Activated naive CD4-positive, alpha-beta T cell treated with anti-CD3 and anti-CD28 coated beads, Interleukin-2, amount 50 U/mL, for 16 hours (primary cell): ENCODE results near the gene FBXW9.
"Not testable (repeated sequence)": the region's sequence is repeated elsewhere in the genome, so short reads cannot be mapped to it uniquely, and the experiment has no call there.

Source experiments
- DNase-seq: peaks from one replicate; pipeline ENCODE4 v3.0.0-alpha.2; 2020

Gene FBXW9

DNA sequence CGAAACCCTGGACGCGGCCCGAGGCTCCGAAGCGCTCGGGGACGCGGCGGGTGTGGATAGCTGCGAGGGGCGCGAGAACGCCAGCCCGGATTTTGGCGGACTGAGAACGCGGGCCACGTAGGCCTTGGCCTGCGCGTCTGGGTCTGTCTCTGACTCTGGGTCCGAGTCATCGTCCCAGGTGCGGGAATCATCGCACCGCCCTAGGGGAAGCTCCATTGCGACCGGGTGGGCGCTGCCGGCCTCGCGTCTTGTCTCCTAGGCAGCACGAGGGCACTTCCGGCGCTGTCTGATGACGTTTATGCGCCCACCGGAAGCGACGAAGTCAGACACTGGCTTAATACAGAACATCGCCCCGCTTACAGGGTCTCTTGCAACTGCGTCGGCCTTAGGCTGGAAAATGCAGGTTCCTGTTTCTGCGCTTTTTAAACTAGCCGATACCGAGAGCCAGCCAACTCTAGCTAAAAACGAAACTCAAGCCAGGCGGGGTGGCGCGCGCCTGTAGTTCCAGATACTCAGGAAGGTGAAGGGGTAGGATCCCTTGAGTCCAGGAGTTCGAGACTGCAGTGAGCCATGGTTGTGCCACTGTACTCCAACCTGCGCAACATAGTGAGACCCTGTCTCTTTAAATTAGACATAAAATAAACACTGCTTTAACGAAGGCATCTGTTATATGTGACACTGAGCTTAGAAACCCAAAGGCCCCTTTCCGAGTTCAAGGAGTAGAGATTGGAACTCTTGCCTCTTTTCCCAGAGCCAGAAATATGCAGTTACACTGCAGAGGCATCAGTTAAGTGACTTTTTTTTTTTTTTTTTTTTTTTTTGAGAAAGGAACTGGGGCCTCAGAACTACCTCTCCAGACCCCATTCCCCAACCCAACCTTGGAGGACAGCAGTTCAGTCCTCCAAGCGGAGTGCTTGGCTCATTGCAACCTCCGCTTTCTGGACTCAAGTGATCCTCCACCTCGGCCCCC is at the start of gene FBXW9:
FBXW9 (minus strand) TSS at position 266 of the 970 bp plus-strand sequence; CDS start at position 216, 50 bp downstream.
- peak; percentile 96 for DNase-seq

DNA sequence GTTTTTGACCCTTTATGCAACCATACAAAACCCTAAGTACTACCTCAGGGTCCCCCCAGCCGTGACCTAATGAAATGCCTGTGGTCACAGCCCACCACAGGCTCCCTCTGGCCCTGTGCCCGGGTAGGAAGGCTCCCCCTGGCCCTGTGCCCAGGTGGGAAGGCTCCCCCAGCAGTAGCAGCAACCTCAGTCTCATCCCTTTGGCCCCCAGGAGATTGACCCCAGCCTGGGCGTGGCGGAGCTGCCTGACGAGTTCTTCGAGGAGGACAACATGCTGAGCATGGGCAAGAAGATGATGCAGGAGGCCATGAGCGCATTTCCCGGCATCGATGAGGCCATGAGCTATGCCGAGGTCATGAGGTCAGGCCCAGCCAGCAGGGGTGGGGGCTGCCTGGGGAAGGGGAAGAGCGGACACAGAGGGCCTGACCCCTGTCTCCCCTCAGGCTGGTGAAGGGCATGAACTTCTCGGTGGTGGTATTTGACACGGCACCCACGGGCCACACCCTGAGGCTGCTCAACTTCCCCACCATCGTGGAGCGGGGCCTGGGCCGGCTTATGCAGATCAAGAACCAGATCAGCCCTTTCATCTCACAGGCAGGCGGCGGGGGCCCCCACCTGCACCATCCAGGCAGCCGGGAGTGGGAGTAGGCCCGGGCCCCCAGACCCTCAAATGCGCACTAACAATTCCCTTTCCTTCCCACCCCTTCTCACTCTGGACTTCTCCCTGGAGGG is 48.9 kb upstream of the FBXW9 start:
- DNase-seq: no peak

DNA sequence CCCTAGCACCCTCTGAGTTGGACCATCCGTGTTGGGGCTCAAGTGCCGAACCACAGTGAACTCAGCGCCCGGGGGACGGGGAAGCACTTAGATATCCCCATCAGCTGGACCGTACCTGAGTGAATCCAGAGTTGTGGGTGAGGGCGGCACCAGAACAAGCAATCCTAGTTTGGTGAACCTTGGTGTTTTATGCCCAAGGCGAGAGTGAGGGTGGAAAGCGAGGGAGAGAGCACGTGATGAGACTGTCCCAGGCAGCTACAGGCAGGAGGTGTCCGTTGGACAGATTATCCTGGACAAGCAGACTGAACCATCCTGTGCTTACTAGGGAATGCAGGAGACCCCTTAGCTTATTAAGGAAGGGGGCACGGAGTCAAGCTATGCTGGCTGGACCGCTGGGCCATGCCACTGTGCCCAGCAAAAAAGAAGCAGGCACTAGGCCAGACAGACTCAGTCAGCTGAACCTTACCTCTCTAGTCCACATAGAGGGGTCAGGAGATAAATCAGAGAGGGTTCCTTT is 41.5 kb upstream of the FBXW9 start:
- no peak for DNase-seq

DNA sequence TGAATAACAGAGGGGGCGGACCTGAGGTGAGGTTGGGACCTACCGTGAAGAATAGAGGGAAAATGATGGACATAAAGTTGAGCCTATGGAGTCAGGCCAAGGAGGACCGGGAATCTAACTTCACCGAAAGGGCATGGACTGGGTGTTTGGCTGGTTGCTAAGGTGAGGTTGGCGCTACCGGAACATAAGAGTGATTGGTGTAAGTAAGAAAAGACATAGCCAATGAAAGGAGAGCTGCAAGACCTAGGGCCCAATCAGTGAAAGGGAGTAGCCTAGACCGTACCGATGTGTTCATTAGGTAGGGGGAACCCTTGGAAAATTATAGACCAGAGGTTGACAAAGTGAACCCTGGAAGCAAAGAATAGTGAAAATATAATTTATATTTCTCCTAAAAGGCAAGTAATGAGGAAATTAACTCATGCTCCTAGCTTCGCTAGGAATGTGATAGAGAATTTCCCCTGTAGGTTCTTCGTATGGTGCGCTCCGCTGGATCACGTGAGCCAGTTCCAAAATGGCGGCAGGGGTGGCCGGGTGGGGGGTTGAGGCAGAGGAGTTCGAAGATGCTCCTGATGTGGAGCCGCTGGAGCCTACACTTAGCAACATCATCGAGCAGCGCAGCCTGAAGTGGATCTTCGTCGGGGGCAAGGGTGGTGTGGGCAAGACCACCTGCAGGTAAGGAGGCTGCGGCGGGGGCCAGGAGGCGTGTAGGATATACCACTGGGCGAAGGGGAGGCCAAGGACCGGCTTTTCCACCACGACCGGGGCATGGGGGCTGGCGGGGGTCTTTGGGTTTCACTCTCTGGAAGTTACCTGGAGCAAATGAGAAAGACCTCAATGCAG is 40.8 kb upstream of the FBXW9 start, which contains the start of gene GET3:
GET3 (plus strand) TSS at position 503 of the 840 bp plus-strand sequence; CDS start at position 512, 9 bp downstream.
- peak; percentile 81 for DNase-seq

DNA sequence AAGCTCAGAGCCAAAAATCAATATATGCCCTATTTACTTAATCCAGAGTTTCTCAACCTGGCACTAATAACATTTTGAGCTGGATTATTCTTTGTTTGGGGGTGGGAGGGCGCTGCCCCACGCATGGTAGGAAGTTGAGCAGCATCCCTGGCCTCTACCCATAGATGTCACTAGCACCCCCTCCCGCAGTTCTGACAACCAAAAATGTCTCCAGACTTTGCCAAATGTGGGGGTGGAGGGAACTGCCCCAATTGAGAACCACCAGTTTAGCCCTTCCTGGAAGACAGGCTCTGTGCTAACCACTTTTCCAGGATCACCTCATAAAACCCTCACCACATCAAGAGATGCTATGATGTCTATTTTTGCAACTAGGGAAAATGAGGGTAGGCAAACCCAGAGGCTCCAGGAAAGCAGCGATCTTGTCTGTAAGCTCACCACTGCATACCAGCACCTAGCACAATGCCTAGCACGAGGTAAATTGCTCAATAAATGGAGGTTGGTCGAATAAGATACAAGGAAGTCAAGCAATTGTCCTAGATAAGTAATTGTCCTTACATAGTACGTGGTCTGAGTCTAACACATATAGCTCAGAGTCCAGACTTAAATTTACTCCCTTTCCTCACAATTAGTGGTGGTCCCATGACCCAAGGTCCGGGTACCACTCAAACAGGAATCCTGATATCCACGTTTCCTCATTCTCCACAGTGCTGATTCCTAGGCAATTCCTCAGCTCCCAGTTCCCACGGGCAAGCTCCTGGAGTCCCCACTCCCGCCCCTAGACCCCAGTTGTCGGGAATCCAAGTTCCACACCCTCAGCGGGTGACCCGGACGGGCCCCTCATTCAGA is 37.2 kb upstream of the FBXW9 start:
- peak; percentile 45 for DNase-seq

DNA sequence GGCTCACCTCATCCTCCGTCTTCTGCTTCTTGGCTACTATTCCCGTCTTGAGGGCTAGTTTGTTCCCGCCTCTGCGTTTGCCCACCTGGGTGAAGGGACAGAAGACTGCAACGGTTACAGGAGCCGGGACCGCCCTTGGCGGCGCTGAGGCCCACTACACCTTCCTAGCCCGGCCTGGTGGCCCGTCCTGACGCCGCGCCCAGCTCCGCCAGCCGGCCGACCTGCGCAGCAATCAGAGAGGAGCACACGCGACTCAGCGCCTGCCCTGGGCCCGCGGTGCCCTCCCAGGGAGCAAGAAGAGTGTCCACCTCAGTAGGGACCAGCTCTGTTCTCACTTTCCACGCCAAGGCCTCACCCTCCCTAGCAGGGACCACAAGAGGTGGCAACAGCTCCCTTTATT is 34.9 kb upstream of the FBXW9 start:
- no peak for DNase-seq

DNA sequence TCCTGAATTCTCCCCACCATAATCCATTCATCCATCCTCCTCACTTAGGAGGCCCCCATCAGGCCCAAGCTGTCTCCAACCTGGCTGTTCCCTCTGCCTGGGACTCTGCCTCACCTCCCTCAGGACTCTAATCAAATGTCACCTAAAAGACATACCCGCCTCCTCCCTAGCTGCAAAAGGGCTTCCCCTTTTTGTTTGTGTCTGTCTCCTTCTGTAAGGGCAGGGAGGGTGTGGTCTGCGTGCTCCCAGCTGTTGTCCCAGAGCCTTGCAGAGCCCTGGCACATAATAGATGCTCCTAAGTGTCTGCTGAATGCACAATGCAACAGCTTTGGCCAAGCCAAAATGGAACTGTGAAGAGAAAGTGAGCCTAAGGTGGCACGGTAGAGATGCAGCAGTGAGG is 33.6 kb upstream of the FBXW9 start:
- DNase-seq: no peak

DNA sequence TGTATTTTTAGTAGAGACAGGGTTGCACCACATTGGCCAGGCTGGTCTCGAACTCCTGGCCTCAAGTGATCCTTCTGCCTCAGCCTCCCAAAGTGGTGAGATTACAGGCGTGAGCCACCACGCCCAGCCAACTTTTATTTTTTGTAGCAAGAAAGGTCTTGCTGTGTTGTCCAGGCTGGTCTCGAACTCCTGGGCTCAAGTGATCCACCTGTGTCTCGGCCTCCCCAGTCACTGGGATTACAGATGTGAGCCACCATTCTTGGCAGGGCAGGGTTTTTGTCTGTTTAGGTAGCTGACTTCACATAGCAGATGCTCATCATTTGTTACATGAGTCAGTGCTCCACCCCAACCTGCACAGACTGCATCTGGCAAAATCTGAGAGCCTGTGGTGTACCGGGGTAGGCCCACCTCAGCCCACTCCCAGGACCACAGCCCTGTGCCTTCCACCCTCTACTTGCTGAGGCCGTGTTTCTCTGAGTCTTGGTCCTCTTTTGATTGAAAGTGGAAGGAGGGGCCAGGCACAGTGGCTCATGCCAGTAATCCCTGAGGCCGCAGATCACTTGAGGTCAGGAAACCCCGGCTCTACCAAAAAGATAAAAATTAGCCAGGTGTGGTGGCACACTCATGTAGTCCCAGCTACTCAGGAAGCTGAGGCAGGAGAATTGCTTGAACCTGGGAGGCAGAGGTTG is 31.5 kb upstream of the FBXW9 start:
- DNase-seq: no peak

DNA sequence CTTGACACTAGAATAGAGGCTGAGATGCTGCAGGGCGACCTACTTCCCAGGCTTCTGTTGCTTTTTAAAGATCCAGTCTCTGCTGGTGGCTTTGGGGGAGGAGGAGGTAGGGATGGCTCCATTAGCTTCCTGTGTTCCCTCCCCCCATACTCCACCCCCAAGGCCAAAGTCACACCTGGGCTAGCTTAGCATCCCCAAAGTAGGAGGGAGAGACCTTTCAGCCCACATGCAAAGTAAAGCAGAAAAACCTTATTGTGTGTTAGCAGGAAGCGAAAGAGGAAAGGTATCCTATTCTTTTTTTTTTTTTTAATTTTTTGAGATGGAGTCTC is 30.5 kb upstream of the FBXW9 start:
- no peak for DNase-seq

DNA sequence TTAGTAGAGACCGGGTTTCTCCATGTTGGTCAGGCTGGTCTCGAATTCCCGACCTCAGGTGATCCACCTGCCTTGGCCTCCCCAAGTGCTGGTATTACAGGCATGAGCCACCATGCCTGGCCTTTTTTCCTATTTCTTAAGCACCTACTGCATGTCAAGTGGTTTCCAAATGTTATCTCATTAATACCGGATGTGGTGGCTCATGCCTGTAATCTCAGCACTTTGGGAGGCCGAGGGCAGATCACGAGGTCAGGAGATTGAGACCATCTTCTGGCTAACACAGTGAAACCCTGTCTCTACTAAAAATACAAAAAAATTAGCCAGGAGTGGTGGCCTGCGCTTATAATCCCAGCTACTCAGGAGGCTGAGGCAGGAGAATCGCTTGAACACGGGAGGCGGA is 29.2 kb upstream of the FBXW9 start:
- not testable (repeated sequence) for DNase-seq

DNA sequence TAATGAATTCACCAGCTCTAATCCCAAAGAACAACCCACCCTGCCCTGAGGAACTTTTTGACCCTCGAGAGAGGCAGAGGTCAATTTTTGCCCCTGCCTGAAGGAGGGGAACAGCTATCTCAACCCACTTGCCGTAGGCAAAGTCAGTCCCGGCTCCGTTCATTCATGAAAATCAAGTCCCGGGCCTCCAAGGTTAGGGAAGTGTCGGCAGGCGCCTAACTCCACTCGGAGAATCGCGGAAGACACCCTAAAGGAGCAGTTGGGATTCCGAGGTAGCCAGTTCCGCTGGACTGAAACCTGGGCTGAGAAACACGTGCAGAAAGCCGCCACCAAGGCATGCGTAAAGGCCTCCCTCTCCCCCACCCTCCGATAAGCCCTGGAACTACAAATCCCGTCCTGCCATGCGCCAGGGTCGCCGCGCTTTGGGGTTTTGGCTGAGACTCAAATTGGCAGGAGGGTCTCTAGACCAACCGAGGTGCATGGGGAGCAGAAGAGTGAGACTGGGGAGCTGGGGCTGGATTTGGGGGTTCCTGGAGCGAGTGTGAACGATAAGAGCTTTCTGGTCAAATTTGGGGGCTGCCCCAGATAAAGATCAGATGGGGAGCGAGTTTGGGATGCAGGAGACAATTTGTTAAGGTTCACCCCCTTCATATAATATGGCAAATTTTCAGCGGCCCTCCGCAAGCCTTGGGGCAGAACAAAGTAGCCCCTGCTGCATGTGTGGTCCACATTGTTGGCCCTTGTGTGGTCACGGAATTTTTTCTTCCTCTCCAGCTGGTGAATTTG is 27.4 kb upstream of the FBXW9 start, which contains the start of gene TNPO2:
TNPO2 (minus strand) TSS at position 292 of the 786 bp plus-strand sequence. CDS start 2,955 bp downstream, outside the sequence.
- DNase-seq: peak; percentile 79

DNA sequence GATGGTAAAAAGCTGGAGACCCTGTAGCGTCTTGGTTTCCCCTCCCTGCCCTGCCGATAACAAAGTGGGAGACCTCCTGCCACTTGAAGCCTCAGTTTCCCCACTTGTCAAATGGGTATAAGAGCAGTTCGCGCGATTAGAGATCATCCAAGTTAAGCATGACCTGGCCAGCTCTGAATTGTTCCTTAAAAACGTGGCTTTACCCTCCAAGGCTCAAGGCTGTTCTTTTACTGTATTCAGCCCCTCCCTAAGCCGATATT is 26.9 kb upstream of the FBXW9 start:
- DNase-seq: no peak

DNA sequence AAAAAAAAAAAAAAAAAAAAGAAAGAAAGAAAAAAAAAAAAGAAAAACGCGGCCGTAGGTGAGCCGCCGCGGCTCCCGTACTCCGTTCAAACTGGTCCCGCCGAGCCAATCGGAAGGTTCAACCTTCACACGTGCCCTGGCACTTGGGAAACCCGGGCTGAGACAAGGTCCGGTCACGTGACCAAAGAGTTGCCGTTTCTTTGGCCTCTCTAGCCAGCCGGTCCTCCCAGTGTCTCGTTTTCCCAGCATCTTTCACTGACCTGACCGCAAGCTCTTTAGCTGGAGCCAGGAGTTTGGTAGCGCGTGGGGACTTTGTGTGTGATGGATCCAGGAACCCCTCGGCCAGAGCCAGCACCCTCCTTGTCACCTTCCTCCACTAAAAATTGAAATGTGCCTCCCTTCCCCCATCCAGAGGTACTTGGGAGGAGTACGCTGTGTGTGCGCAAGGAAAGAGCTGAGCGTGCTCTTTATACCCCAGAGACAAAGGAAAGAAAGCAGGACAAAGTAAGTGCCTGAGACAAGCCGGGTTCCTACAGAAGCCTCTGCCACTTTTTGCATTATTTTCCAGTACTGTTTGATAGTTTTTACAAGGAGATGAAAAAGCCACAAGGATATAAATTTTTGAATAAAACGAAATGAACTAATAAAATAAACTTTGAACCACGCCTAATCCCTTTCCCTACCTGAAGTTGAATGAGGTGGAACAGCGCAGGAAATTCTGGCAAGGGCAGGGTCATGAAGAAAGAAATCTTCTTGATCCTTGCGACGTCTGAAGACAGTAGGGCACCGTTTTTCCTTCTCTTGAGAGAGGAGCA is 26.3 kb upstream of the FBXW9 start:
- DNase-seq: peak; percentile 93

DNA sequence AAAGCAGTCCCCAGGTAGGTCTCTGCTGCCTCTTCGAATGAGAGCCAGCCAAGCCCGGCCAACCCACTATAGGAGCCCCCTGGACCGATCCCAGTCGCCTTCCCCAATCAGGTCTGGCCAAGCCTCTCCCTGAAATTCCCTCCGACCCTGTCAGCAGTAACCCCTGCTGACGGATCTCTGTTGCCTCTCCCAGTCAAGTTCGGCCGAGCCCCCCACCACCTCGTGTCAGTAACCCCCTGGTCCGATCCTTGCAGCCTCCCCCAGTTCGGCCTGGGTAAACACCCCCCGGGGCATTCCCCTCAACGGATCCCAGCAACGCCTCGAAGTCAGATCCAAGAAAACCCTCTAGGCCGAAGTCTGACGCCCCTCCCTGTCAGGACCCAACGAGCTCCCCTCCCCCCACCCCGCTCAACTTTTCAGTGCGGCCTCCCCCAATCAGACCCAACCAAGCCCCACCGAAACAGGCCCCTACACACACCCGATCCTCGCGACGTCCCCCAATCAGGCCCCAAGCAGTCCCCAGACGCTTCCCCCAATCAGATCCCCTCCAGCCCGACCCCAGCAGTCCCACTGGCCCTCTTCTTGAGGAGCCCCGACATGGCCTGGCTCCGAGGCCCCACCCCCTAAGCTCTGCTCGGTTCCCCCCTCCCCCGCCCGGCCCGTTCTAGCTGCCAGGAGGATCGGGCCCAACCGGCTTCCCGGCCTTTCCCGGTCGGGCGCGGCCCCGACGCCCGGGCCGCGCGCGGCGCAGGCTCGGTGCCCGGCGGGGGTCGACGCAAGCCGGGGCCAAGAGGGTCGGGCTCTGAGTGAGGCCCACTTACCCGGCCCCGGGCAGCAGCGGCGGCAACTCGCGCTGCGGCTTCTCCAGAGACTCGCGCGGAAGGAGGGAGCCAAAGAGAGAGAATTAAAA is 25.5 kb upstream of the FBXW9 start:
- peak; percentile 52 for DNase-seq

DNA sequence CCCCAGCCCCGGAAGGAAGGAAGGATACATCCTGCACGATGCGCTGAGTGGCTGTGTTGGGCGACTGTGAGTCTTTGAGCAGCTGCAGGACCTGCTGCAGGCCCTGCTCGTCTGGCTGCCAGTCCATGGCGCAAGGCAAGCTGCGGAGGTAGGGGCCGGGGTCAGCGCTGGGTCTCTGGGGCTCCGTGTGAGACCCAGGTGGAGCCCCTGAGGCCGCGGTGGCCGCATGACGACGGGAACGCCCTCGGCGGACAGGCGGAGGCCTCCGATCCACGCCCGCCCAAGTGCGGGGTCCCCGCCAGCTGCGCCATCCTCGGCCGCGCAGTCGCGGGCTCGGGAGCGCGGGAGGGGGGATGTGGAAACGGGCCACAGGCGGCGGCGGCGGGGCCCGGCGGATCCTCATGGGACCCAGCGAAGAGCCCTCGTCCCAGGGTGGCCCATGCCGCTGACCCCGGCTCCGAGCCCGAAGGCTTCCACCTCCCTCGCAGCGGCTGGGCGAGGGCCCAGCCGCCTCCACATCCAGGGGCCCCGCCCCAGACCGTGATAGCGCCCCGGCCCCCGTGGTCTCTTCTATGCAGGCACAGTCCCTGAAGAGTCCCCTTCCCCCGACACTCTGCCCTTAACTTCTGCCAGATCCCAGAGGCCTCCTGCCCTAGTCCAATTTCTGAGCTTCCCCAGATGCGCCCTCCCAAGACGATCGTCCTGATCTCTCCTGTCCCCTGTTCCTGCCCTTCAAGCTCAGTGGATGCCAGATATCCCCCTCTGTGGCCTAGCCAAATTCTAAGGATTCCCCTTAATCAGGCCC is 24.6 kb upstream of the FBXW9 start:
- no peak for DNase-seq

DNA sequence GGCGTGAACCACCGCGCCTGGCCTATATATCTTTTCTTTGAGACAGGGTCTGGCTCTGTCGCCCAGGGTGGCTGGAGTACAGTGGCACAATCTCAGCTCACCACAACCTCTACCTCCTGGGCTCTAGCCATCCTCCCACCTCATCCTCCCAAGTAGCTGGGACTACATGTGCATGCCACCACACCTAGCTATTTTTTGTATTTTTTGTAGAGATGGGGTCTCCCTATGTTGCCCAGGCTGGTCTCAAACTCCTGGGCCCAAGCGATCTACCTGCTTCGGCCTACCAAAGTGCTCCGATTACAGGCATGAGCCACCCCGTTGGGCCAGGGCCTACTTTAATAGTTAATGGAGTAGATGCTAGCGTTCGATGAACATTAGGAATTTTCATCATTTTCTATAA is 23.9 kb upstream of the FBXW9 start:
- DNase-seq: no peak

DNA sequence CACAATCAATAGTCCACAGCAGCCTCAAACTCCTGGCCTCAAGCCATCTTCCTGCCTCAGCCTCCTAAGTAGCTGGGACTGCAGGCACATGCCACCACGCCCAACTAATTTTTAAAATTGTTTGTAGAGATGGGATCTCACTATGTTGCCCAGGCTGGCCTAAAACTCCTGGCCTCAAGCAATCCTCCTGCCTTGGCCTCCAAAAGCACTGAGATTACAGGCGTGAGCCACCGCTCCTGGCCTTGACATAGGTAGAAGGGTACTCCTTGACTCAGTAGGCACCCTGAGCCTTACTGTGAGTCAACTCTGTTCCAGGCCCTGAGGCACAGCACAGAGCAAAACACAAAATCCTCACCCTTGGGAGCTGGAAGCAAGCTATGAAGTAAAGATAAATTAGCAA is 19.5 kb upstream of the FBXW9 start:
- no peak for DNase-seq

DNA sequence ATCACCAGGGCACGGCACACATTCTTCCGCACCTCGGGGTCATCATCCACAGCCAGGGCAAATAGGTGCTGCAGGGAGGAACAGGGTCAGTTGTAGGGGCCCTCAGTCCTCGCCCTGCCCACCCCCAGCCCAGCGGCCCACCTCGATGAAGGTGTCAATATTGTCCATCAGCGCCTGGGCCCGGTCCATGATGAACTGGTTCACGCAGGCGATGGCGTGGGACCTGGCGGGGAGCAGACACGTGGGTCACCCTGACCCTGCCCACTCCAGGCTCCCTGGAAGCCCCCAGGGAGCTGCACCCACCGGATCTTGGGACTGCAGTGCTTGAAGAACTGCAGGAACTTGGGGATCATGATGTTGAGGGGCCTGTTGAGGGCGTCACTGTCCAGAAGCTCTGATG is 18.7 kb upstream of the FBXW9 start:
- DNase-seq: no peak
